Inferior parietal cortex (tissue), 1 donor: Measurements from ENCODE around the gene RGS7.
"Not testable (repeated sequence)": the region's sequence is repeated elsewhere in the genome, so short reads cannot be mapped to it uniquely, and the experiment has no call there.

Source experiments
- DNase-seq: peaks from one replicate; pipeline ENCODE4 v3.0.0-alpha.2; 2016; ENCODE audit errors: extremely low spot score

The RGS7 gene

DNA sequence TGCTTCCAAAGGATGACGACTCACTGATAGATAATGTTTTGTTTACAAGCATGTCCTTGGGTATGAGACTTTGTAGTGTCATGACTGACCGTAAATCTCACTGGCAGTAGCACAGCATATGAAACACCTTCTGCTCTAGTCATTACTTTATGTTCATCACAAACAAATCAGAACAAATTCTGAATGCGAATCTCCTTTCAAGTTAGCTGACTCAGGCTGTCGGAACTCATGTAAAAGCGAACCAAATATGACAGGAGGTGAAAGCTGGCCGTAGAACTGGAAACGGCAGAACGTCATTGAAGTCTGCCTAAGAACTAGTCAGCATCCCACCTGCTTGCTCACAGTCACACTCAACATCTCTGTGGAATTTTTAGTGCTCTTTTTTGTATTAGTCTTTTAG, 143.9 kb downstream of the RGS7 start:
- DNase-seq = no peak

GRCh38 chr1:241212628-241213027, 144.4 kb downstream of the RGS7 start:
- peak; percentile 34 for DNase-seq

DNA sequence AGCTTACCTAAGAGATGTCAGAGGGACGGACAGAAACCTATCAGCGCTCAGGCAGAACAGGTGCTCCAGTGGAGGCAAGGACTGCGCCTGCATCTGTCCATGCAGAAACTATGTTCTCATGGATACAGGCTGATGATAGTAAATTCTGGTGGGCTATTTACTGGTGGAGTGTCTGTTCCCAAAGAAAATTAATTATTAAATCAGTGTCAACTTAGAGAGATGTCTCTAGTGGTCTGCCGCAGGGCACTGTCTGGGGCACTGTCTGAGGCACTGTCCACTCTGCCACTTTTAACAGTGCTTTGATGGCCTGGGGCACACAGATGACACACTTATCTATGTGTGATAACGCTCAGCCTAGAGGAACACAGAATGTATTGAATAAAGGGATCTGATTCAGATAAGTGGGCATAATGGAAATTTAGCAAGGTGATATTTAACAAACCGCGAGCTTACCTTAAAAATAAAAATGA, 148.1 kb downstream of the RGS7 start:
- no peak for DNase-seq

DNA sequence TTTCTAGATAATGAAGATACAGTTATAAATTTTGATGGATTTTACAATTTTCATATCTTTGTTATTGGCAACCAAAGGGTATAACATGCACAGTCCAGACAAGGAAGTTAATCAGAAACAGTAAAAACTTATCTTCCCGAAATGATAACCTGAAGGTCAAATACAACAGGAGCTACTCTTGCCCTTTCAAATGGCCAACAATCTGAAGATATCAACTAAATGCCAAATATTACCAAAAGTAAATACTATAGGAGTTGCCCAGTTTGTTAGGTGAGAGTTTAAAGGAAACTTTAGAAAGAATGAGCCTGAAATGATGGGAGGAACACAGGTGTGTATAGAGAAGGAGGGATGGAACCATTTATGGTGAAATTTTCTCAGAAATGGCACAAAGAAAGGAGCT, 153.2 kb downstream of the RGS7 start:
- no peak for DNase-seq

DNA sequence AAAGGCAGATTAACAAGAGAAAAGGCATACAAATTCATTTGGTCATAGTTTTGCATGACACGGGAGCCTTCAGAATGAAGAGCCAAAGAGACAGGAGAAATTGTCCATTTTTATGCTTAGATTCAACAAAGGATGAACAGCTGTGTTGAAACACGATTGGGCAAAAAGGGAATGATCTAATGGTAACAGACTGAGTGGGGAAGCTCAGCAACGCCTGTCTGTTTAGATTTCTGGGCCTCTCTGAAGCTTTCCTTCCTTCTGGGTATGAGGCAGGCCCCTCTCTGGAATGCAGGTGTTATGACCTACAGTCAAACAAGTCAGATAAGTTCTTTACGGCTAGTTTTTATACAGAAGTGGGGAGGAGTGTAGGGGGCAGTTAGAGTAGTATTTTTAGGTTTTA, 154.6 kb downstream of the RGS7 start:
- DNase-seq = no peak

DNA sequence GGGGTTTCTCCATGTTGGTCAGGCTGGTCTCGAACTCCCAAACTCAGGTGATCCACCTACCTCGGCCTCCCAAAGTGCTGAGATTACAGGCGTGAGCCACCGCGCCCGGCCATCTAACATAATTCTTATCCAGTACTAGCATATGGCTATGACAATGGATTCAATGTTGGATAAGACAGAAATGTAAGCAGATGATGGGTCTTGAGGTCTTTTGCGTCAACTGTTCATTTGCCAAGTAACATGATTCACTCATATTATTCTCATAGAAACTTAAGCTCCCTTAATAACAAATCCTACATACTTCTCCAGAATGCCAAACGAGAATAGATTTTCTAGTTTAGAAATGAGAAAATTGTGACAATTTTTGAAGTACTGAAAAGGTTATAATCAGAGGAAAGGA, 170.3 kb downstream of the RGS7 start:
- DNase-seq = no peak

DNA sequence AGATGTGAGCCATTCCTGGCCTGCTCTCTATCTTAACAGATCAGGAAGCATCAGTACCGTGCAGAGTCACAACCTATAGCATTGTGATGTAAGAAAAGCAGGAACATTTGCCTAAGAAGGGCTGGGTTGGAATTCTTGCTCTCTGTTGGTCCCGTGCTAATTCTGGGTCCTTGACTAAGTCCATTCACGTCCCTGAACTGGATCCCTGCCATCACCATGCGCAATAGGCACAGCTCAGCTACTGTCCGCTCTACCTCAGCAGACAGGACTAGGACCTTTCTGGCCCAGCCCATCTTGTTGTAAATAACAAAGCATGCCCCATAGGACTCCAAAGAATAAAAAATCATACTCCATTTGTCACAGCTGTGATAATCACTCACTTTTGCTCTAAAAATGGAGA, 175.0 kb downstream of the RGS7 start:
- no peak for DNase-seq

DNA sequence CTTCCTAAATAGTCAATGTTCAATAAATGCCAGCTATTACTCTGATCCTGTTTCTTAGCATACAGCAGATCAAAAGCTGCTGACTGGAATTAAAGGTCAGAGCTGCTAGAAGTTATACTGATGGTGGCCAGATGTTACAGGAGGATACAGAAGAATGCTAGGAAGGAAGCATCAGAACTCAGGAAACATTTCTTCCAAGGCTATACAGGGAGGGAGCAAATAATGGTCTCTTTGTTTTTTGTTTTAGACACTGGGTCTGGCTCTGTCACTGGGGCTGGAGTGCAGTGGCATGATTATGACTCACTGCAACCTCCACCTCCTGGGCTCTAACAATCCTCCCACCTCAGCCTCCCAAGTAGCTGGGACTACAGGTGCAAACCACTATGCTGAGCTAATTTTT, 175.5 kb downstream of the RGS7 start:
- no peak for DNase-seq

- DNase-seq = no peak
These were observed 176.4 kb downstream of the RGS7 start for GRCh38 chr1:241180569-241180968.

DNA sequence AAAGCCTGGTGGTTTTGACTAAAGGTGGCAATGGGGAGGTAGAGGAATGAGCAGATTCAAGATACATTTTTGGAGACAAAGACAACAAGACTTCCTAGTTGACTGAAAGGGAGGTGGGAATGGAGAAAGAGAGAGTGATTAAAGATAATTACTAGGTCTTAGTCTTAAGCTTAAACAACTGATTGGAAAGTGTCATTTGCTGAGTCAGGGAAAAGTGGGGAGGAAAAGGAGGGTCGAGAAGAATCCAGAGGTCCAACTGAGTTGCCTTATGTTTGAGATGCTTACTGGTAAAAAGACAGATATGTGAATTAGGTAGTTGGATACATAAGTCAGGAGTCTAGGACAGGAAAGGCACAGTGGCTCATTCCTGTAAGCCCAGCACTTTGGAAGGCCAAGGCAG, 179.3 kb downstream of the RGS7 start:
- DNase-seq = no peak

DNA sequence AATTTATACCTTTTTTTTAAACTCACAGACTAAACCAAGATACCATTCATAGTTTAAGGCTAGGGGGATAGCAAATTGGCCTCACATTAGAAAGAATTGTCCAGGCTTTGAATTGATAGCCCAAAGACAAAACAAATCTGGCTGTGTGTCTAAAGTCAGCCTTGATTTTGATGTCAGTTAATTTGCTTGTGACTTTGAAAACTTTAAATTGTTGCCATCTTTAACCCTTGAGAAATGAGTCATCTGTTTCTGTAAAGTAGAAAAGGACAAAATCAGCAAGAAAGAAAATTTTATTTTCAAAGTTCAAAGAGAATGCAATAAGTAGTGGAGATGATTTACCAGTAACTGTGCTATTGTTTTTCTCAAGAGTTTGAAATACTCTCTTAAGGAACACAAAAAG, 184.5 kb downstream of the RGS7 start:
- no peak for DNase-seq

DNA sequence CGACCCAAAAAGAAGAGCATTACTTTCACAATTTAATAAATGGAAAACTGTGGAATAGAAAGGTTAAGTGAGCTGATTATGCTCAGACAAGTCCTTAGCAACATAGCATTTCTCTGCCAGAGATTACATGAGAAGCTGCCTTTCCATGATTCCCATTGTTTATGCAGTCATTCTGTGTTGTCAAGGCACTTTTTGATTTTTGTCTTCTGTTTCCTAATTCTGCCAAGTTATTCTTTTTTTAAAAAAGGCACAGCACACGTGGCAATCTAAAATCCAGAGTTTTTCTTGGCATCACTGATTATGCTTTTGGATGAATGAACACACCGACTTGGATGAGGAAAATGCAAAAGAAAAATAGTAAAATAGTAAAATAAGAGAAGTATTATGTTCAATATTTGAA, 185.0 kb downstream of the RGS7 start:
- no peak for DNase-seq

DNA sequence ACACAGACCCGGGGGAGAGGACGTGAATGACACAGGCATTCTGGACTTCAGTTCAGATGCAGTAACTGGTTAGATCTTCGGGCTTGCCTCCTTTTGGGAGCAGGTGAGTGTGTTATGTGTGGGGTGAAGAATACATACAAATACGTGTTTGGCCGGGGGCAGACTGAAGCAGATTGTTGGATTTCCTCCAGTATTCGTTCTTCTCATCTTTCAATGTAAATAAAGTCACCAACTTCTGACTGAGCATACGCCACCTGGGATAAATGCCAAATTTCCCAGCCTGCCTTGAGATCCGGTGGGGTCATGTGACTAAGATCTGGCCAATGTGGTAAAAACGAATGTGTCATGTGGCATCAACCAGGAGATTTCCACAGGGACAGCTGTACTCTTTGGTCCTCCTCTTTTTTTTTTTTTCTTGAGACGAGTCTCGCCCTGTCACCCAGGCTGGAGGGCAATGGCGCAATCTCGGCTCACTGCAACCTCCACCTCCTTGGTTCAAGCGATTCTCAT, 189.8 kb downstream of the RGS7 start:
- DNase-seq = no peak

GRCh38 chr1:241166625-241167024, 190.4 kb downstream of the RGS7 start:
- DNase-seq = no peak

GRCh38 chr1:241165256-241165655, 191.7 kb downstream of the RGS7 start:
- not testable (repeated sequence) for DNase-seq

DNA sequence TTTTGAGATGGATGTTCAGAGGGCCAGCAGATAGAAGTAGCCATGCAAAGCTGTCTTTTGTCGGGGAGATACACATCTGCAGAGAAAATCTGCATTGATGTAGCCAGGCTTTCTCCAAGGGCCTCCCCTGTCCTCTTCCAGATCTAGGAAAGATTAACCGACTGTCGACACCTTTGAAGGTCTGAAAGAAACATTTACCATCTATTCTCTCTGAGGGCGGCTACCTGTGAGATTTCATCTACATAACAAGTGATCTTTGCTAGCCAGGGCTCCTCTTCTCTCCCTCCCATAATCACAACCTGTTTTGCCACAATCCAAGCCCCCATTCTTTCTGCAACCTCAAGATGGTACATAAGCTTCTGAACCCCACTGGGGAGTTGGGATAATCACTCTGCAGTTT, 193.6 kb downstream of the RGS7 start:
- DNase-seq = no peak

DNA sequence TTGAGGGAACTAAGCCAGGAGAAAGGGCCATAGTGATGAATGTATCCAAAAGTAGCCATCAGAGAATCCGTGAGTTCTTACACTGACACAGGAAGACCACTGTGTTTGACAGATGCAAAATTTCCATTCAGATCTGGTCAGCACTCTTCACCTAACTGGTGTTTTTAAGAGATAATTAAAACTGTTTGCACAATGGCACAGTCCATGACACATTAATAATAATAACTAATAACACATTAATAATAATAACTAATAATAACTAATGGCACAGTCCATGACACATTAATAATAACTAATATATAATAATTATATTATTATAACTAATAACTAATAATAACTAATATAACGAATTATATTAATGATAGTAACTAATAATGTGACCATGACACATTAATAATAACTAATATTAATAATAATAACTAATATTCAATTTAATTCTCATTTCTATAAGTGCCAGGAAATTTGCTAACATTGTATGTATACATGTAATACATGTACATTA, 195.8 kb downstream of the RGS7 start:
- no peak for DNase-seq

DNA sequence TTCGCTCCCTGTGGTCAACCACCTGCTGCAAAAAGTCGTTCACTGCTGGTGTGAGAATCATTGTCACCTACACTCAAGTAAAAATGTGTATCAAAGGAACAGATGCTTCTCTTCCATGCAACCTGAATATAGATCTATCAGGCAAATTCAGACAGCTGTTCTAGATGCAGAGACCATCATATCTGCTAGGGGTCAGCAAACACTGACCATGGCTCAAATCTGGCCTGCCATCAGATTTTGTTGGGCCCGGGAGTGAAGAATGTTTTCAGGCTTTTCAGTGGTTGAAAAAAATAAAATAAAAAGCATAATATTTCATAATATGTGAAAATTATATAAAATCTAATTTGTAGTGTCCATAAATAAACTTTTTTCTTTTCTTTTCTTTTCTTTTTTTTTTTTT, 199.6 kb downstream of the RGS7 start:
- DNase-seq = no peak

DNA sequence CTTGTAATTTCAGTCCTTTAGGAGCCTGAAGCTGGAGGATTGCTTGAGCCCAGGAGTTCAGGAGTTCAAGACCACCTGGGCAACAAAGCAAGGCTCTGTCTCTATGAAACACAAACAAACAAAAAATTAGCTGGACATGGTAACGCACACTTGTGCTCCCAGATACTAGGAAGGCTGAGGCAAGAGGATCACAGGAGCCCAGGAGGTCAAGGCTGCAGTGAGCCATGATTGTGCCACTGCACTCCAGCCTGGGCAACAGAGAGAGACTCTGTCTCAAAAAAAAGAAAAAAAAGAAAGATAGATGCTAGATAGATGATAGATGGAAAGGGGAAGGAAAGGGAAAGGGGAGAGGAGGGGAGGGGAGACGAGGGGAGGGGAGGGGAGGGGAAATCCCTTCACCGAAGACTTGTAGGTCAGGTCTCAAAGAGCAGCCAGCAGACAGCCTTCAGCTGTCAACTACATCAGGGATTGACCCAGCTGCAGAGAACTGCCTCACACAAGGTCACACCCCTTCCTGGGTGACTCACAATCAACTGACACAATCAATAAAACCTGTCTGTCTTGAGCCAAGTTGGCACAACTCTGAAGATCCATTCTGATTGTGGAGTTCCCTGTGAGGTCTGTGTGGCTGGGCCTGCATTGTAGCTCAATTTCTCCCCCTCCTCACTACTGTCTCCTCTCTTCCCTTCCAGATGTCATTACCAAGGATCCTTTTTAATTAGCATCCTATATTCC, 200.6 kb downstream of the RGS7 start:
- no peak for DNase-seq

DNA sequence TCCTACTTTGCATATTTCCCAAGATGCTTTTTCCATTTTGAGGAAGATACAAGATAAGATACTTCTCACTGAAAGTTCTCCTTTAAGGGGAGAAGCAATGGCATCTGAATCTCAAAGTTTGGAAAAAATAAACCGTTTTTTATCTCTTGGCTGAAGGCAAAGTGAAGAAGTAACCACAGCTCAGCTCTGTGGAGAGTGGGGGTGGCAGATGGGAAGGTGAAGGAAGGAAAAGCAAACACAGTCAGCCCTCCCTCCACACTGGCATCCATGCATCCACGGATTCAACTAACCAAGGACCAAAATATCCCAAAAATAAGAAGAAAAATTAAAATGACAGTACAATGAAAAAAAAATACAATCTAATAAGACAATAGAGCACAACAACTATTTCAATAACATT, 211.1 kb downstream of the RGS7 start:
- DNase-seq = no peak

DNA sequence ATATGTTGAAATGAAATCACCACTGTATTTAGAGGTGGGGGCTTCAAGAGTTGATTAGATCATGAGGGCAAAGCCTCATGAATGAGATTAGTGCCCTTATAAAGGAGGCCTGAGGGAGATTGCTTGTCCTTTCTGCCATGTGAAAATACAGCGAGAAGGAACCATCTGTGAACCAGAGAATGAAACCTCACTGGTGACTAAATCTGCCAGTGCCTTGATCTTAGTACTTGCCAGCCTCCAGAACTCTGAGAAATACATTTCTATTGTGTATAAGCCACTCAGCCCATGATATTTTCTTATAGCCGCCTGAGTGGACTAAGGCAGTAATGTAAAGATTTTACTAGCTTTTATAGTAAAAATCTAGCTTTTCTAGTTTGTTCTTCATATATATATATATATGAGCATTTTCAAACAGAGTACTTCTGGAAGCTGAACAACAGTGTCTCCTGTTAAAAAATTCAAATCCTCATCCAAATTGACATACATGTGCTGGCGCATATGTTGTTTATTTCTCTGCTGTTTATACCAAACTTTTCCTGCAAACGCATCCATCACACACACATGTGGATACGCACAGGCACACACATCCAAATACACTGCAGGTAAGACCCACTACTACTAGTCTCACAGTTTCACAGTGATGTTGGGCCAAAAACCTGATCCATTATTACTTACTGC, 213.1 kb downstream of the RGS7 start:
- DNase-seq = peak; percentile 17

GRCh38 chr1:241142493-241142892, 214.5 kb downstream of the RGS7 start:
- DNase-seq = no peak

GRCh38 chr1:241141646-241142045, 215.4 kb downstream of the RGS7 start:
- not testable (repeated sequence) for DNase-seq
